Effector memory CD4-positive, alpha-beta T cell (primary cell): Measurements from ENCODE around the gene TRIM2.

Source experiments
- DNase-seq, 3 donors: peaks; one replicate each; pipeline ENCODE4 v3.0.0-alpha.2; 2020
- H3K27ac ChIP-seq: 2 replicates; pipeline ENCODE4 v1.7.0; 2013; ENCODE audit warnings: mild to moderate bottlenecking, low read length, moderate library complexity; ENCODE audit not compliant: insufficient read depth, poor library complexity, severe bottlenecking
- H3K27me3 ChIP-seq: replicated peaks from 2 replicates; pipeline ENCODE4 v1.7.0; 2013; ENCODE audit warnings: mild to moderate bottlenecking, low read length; ENCODE audit not compliant: insufficient read depth, control insufficient read depth, poor library complexity, severe bottlenecking
- H3K36me3 ChIP-seq: 2 replicates; pipeline ENCODE4 v1.7.0; 2013; ENCODE audit warnings: mild to moderate bottlenecking, low read length, moderate library complexity; ENCODE audit not compliant: control insufficient read depth, insufficient read depth
- H3K4me1 ChIP-seq: 2 replicates; pipeline ENCODE4 v1.7.0; 2013; ENCODE audit warnings: low read length, mild to moderate bottlenecking; ENCODE audit not compliant: control insufficient read depth, insufficient read depth, poor library complexity, severe bottlenecking
- H3K4me3 ChIP-seq: 2 replicates; pipeline ENCODE4 v1.7.0; 2013; ENCODE audit warnings: low read length, low read depth, mild to moderate bottlenecking; ENCODE audit not compliant: insufficient read depth, poor library complexity, severe bottlenecking
- H3K9me3 ChIP-seq: 2 replicates; pipeline ENCODE4 v1.7.0; 2013; ENCODE audit warnings: mild to moderate bottlenecking, low read length, moderate library complexity; ENCODE audit not compliant: control insufficient read depth

The TRIM2 gene

DNA sequence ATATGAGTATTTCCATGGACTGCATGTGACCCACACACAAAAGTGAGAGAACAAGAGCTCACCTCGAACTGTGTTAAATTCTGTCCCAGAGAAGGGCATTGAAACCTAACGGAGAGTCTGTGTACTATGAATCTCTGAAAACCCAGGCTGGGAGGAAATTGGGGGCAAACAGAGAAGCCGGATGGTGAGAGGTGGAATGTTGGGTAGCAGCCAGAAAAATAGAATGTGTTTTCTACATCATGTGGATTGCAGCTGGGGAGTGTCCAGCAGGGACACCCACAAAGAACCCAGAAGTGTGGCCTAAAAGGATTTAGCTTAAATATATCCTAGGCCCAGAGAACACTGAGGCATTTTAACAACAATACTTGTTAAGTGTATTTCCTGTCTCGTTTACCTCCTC is 178.9 kb downstream of the TRIM2 start:
- Histone ChIP-seq H3K36me3 (no peaks in the 10 kb centered on the region), H3K4me3 (no peak overlapping the region), H3K27me3 (no peaks in the 10 kb centered on the region), H3K4me1 (no peaks in the 10 kb centered on the region), H3K9me3 (no peaks in the 10 kb centered on the region), H3K27ac (no peak overlapping the region)
- no peak for DNase-seq

DNA sequence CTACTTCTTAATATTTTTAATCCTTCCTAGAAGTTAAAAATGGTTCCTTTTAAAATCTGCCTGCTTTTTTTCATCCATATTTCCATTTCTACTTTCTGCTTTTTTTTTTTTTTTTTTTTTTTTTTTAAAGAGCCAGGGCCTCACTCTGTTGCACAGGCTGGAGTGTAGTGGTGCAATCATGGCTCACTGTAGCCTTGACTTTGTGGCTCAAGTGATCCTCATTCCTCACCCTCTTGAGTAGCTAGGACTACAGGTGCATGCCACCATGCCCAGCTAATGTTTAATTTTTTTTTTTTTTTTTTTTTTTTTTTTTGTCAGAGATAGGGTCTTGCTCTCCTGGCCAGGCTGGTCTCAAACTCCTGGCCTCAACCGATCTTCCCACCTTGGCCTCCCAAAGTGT is 179.9 kb downstream of the TRIM2 start:
- DNase-seq = no peak
- Histone ChIP-seq H3K27me3 (no peaks in the 10 kb centered on the region), H3K4me1 (no peaks in the 10 kb centered on the region), H3K9me3 (no peaks in the 10 kb centered on the region), H3K36me3 (no peaks in the 10 kb centered on the region), H3K27ac (no peak overlapping the region), H3K4me3 (no peak overlapping the region)

DNA sequence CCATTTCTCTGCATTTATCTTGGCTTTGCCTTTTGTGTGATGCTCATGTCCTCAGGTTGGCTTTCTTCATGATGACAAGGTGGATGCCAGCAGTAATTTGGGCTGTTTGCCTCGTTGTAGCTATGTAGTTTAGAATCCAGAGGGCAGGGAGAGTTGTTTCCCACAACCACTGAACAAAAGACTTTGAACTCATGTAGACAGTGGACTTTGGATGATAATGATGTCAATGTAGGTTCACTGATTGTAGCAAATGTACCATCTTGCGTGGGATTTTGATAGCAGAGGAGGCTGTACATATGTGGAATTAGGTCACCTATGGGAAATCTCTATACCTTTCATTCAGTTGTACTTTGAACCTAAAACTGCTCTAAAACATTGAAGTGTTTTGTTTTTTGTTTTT is 181.5 kb downstream of the TRIM2 start:
- H3K27ac ChIP-seq = no peak overlapping the region
- DNase-seq = no peak
- no peaks in the 10 kb centered on the region for H3K9me3 ChIP-seq

DNA sequence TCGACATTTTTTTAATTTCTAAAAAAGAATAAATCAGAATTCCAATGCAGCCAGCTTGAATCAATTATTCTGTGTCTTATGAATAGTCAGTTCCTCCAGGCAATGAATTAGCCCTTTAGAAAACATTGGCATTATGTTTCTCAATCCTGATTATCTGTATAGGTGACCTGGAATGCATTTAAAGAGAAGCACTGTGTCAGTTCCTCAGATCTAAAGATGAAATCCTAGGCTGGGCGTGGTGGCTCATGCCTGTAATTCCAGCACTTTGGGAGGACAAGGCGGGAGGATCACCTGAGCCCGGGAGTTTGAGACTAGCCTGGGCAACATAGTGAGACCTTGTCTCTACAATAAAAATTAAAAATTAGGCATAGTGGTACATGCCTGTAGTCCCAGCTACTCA is 183.7 kb downstream of the TRIM2 start:
- H3K27ac ChIP-seq = no peak overlapping the region
- H3K36me3 ChIP-seq = no peaks in the 10 kb centered on the region
- no peak for DNase-seq
- no peaks in the 10 kb centered on the region for H3K9me3 ChIP-seq
- no peak overlapping the region for H3K4me3 ChIP-seq
- no peaks in the 10 kb centered on the region for H3K27me3 ChIP-seq
- no peaks in the 10 kb centered on the region for H3K4me1 ChIP-seq

More for the DNA sequence above, 181.5 kb downstream of the TRIM2 start:
- Histone ChIP-seq H3K4me1 (no peaks in the 10 kb centered on the region), H3K36me3 (no peaks in the 10 kb centered on the region), H3K27me3 (no peaks in the 10 kb centered on the region), H3K4me3 (no peak overlapping the region)
